HepG2 (cell line): ENCODE measurements around the gene KIF1B. TPM values are rescaled to one million over a fixed set of nuclear protein-coding genes. Genes with fewer than 3 reads are reported as not detected.
A peak's percentile ranks its signal among the peaks of the same experiment; 100 is the strongest.

Experiments used
- HES4 ChIP-seq: sonication (generic); formaldehyde crosslinking; IDR thresholded peaks from 2 replicates; pipeline ENCODE4 v1.9.0; 2021; ENCODE audit warnings: mild to moderate bottlenecking, missing genetic modification reagents, borderline replicate concordance
- MEIS2 ChIP-seq: sonication (generic); formaldehyde crosslinking; IDR thresholded peaks from 2 replicates; pipeline ENCODE4 v1.9.0; 2021; ENCODE audit warnings: mild to moderate bottlenecking, missing genetic modification reagents
- MTA3 ChIP-seq: sonication (generic); formaldehyde crosslinking; IDR thresholded peaks from 2 replicates; pipeline ENCODE4 v1.4.0; 2020; ENCODE audit warnings: missing genetic modification reagents
- SKI ChIP-seq: fragments of 450-650 bp; IDR thresholded peaks from one replicate; pipeline ENCODE4 v1.6.1; 2018; ENCODE audit warnings: mild to moderate bottlenecking; ENCODE audit not compliant: partially characterized antibody
- SMC3 ChIP-seq: IDR thresholded peaks from 2 replicates; pipeline ENCODE4 v1.6.1; 2011; ENCODE audit warnings: low read length, improper control_type of control experiment
- ZC3H4 ChIP-seq: sonication (generic); formaldehyde crosslinking; IDR thresholded peaks from 2 replicates; pipeline ENCODE4 v1.4.0; 2020; ENCODE audit warnings: missing genetic modification reagents, borderline replicate concordance
- ZFP36L2 ChIP-seq: sonication (generic); formaldehyde crosslinking; IDR thresholded peaks from 2 replicates; pipeline ENCODE4 v1.4.0; 2020; ENCODE audit warnings: missing genetic modification reagents
- ZSCAN20 ChIP-seq: sonication (generic); formaldehyde crosslinking; IDR thresholded peaks from 2 replicates; pipeline ENCODE4 v1.4.0; 2020; ENCODE audit warnings: missing genetic modification reagents, mild to moderate bottlenecking, borderline replicate concordance
- ZSCAN21 ChIP-seq: sonication (generic); formaldehyde crosslinking; IDR thresholded peaks from 2 replicates; pipeline ENCODE4 v1.8.0; 2022; ENCODE audit warnings: mild to moderate bottlenecking, missing genetic modification reagents, moderate library complexity, borderline replicate concordance
- polyA plus RNA-seq, 8 experiments: library from polyadenylated mRNA; depleted of rRNA in 3 of 8; stranded (reverse) in 7 of 8; unstranded in 1 of 8; fragments of >200 nt; fragmentation: Illumina TruSeq in 4 of 8; extraction: Trizol in 4 of 8; gene quantifications; 2 replicates each; pipeline versions ENCODE4 v1.2.1 to v1.2.3, GENCODE V29; 2011 to 2016; ENCODE audit warnings: low read depth in 4 of 8, missing spikeins in 1 of 8, mixed read lengths in 1 of 8; ENCODE audit not compliant: insufficient read depth in 1 of 8
- total RNA-seq, 5 experiments: library from RNA; depleted of rRNA; stranded (reverse); fragments of >200 nt; fragmentation: Illumina TruSeq; extraction: Trizol; gene quantifications; 2 replicates each; pipeline ENCODE4 v1.2.3, GENCODE V29; 2016; ENCODE audit warnings: low read depth in 1 of 5
- TF ChIP-seq, protein P1 (sequence below): IDR thresholded peaks from 2 replicates; pipeline ENCODE4 v1.6.1; 2012; ENCODE audit warnings: low read depth, low read length, improper control_type of control experiment
- TF ChIP-seq, protein P2 (sequence below): sonication (generic); formaldehyde crosslinking; IDR thresholded peaks from 2 replicates; pipeline ENCODE4 v1.4.0; 2020; ENCODE audit warnings: missing genetic modification reagents, borderline replicate concordance
- TF ChIP-seq, protein P3 (sequence below): sonication (generic); formaldehyde crosslinking; IDR thresholded peaks from 2 replicates; pipeline ENCODE4 v1.9.0; 2022; ENCODE audit warnings: low read depth, missing genetic modification reagents
- TF ChIP-seq, protein P4 (sequence below): sonication (generic); formaldehyde crosslinking; IDR thresholded peaks from 2 replicates; pipeline ENCODE4 v1.9.0; 2021; ENCODE audit warnings: mild to moderate bottlenecking, missing genetic modification reagents
- TF ChIP-seq, protein P5 (sequence below): sonication (generic); formaldehyde crosslinking; conservative IDR thresholded peaks from 2 replicates; pipeline ENCODE4 v1.8.0; 2022; ENCODE audit warnings: mild to moderate bottlenecking, moderate library complexity, missing genetic modification reagents

KIF1B gene
- total and polyA plus RNA-seq, 2 of the 13 experiments (the other 11 are each of a cell fraction or from before 2014, with no cell fraction given) = 26.7 to 32.5 TPM

DNA sequence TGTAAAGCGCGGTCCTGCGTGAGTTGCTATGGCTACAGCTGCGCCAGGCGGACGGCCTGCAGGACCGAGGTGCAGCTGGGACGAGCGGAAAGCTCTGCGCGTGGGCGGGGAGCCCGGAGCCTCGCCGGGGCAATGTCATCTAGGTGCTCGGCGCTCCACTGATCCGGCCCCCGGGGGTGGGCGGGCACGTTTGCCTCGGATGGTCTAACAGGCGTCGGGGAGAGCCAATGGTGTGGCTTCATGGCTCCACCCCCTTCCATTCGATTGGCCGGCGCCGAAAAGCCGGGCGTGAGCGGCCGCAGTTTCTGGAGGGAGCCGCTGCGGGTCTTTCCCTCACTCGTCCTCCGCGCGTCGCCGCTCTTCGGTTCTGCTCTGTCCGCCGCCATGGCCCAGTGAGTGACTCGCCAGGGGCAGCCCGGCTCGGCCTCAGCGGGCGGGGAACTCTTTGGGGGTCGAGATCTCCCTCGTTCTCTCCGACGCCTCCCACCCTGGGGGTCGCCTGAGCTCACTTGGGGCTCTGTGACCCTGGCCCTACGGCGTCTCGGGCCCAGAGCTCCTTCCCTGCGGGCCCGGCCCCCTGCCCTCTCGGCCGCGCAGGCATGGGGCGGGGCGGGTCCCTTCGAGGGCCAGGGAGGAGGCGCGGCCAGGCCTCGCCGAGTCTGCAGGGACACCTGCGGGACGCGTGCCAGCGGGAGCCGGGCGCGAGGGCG lies 188.5 kb downstream of the KIF1B start, which contains the start of gene PGD (continued):
- TF ChIP-seq, protein P1, sequence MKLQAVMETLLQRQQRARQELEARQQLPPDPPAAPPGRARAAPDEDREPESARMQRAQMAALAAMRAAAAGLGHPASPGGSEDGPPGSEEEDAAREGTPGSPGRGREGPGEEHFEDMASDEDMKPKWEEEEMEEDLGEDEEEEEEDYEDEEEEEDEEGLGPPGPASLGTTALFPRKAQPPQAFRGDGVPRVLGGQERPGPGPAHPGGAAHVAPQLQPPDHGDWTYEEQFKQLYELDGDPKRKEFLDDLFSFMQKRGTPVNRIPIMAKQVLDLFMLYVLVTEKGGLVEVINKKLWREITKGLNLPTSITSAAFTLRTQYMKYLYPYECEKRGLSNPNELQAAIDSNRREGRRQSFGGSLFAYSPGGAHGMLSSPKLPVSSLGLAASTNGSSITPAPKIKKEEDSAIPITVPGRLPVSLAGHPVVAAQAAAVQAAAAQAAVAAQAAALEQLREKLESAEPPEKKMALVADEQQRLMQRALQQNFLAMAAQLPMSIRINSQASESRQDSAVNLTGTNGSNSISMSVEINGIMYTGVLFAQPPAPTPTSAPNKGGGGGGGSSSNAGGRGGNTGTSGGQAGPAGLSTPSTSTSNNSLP = 0 out of 2 replicates have a peak, but pooled peaks have one; percentile 4
- TF ChIP-seq ZSCAN20 (CRISPR knock-in tag) = peak; percentile 81; the same call in 1 of the 2 replicates
- TF ChIP-seq, protein P2, sequence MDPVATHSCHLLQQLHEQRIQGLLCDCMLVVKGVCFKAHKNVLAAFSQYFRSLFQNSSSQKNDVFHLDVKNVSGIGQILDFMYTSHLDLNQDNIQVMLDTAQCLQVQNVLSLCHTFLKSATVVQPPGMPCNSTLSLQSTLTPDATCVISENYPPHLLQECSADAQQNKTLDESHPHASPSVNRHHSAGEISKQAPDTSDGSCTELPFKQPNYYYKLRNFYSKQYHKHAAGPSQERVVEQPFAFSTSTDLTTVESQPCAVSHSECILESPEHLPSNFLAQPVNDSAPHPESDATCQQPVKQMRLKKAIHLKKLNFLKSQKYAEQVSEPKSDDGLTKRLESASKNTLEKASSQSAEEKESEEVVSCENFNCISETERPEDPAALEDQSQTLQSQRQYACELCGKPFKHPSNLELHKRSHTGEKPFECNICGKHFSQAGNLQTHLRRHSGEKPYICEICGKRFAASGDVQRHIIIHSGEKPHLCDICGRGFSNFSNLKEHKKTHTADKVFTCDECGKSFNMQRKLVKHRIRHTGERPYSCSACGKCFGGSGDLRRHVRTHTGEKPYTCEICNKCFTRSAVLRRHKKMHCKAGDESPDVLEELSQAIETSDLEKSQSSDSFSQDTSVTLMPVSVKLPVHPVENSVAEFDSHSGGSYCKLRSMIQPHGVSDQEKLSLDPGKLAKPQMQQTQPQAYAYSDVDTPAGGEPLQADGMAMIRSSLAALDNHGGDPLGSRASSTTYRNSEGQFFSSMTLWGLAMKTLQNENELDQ = no peak
- TF ChIP-seq ZSCAN21 = peak; percentile 79
- TF ChIP-seq ZFP36L2 (CRISPR knock-in tag) = no peak
- no peak for TF ChIP-seq SMC3
- no peak for TF ChIP-seq MTA3 (CRISPR knock-in tag)
- TF ChIP-seq, protein P3, sequence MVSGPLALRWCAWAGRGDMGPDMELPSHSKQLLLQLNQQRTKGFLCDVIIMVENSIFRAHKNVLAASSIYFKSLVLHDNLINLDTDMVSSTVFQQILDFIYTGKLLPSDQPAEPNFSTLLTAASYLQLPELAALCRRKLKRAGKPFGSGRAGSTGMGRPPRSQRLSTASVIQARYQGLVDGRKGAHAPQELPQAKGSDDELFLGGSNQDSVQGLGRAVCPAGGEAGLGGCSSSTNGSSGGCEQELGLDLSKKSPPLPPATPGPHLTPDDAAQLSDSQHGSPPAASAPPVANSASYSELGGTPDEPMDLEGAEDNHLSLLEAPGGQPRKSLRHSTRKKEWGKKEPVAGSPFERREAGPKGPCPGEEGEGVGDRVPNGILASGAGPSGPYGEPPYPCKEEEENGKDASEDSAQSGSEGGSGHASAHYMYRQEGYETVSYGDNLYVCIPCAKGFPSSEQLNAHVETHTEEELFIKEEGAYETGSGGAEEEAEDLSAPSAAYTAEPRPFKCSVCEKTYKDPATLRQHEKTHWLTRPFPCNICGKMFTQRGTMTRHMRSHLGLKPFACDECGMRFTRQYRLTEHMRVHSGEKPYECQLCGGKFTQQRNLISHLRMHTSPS = no peak; the same call in 1 of the 2 replicates
- TF ChIP-seq ZC3H4 (CRISPR knock-in tag) = no peak
- TF ChIP-seq, protein P4, sequence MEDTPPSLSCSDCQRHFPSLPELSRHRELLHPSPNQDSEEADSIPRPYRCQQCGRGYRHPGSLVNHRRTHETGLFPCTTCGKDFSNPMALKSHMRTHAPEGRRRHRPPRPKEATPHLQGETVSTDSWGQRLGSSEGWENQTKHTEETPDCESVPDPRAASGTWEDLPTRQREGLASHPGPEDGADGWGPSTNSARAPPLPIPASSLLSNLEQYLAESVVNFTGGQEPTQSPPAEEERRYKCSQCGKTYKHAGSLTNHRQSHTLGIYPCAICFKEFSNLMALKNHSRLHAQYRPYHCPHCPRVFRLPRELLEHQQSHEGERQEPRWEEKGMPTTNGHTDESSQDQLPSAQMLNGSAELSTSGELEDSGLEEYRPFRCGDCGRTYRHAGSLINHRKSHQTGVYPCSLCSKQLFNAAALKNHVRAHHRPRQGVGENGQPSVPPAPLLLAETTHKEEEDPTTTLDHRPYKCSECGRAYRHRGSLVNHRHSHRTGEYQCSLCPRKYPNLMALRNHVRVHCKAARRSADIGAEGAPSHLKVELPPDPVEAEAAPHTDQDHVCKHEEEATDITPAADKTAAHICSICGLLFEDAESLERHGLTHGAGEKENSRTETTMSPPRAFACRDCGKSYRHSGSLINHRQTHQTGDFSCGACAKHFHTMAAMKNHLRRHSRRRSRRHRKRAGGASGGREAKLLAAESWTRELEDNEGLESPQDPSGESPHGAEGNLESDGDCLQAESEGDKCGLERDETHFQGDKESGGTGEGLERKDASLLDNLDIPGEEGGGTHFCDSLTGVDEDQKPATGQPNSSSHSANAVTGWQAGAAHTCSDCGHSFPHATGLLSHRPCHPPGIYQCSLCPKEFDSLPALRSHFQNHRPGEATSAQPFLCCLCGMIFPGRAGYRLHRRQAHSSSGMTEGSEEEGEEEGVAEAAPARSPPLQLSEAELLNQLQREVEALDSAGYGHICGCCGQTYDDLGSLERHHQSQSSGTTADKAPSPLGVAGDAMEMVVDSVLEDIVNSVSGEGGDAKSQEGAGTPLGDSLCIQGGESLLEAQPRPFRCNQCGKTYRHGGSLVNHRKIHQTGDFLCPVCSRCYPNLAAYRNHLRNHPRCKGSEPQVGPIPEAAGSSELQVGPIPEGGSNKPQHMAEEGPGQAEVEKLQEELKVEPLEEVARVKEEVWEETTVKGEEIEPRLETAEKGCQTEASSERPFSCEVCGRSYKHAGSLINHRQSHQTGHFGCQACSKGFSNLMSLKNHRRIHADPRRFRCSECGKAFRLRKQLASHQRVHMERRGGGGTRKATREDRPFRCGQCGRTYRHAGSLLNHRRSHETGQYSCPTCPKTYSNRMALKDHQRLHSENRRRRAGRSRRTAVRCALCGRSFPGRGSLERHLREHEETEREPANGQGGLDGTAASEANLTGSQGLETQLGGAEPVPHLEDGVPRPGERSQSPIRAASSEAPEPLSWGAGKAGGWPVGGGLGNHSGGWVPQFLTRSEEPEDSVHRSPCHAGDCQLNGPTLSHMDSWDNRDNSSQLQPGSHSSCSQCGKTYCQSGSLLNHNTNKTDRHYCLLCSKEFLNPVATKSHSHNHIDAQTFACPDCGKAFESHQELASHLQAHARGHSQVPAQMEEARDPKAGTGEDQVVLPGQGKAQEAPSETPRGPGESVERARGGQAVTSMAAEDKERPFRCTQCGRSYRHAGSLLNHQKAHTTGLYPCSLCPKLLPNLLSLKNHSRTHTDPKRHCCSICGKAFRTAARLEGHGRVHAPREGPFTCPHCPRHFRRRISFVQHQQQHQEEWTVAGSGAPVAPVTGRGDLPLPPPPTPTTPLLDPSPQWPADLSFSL (CRISPR knock-in tag) = peak; percentile 29; the same call in 1 of the 2 replicates
- TF ChIP-seq MEIS2 (CRISPR knock-in tag) = peak; percentile 88
- peak; percentile 98 for TF ChIP-seq HES4 (CRISPR knock-in tag)
- no peak for TF ChIP-seq SKI
- TF ChIP-seq, protein P5, sequence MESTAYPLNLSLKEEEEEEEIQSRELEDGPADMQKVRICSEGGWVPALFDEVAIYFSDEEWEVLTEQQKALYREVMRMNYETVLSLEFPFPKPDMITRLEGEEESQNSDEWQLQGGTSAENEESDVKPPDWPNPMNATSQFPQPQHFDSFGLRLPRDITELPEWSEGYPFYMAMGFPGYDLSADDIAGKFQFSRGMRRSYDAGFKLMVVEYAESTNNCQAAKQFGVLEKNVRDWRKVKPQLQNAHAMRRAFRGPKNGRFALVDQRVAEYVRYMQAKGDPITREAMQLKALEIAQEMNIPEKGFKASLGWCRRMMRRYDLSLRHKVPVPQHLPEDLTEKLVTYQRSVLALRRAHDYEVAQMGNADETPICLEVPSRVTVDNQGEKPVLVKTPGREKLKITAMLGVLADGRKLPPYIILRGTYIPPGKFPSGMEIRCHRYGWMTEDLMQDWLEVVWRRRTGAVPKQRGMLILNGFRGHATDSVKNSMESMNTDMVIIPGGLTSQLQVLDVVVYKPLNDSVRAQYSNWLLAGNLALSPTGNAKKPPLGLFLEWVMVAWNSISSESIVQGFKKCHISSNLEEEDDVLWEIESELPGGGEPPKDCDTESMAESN = peak; percentile 84
